Parathyroid adenoma (tissue), 2 donors: ENCODE results near the gene GPR17.

Experiments
- H2AFZ ChIP-seq: fragments of 300-600 bp; sonication (generic); one replicate; pipeline ENCODE4 v1.7.0; 2017; ENCODE audit warnings: antibody characterized with exemption, mild to moderate bottlenecking
- H3K27ac ChIP-seq: fragments of 300-600 bp; sonication (generic); one replicate; pipeline ENCODE4 v1.7.0; 2017
- H3K27me3 ChIP-seq: fragments of 300-600 bp; sonication (generic); one replicate; pipeline ENCODE4 v1.7.0; 2017; ENCODE audit warnings: low read length; ENCODE audit not compliant: control insufficient read depth, insufficient read depth
- H3K36me3 ChIP-seq: fragments of 300-600 bp; sonication (generic); one replicate; pipeline ENCODE4 v1.7.0; 2017; ENCODE audit warnings: low read length; ENCODE audit not compliant: control insufficient read depth, insufficient read depth
- H3K4me1 ChIP-seq: fragments of 300-600 bp; sonication (generic); one replicate; pipeline ENCODE4 v1.7.0; 2017; ENCODE audit warnings: control low read depth
- H3K4me2 ChIP-seq: fragments of 300-600 bp; sonication (generic); one replicate; pipeline ENCODE4 v1.7.0; 2017; ENCODE audit warnings: low read length
- H3K4me3 ChIP-seq: fragments of 300-600 bp; sonication (generic); one replicate; pipeline ENCODE4 v1.7.0; 2017; ENCODE audit warnings: low read depth, low read length
- H3K79me2 ChIP-seq: fragments of 300-600 bp; sonication (generic); one replicate; pipeline ENCODE4 v1.7.0; 2017; ENCODE audit warnings: control low read depth
- H3K9ac ChIP-seq: fragments of 300-600 bp; sonication (generic); one replicate; pipeline ENCODE4 v1.7.0; 2017; ENCODE audit warnings: mild to moderate bottlenecking
- H3K9me3 ChIP-seq: fragments of 300-600 bp; sonication (generic); one replicate; pipeline ENCODE4 v1.7.0; 2017; ENCODE audit warnings: low read length; ENCODE audit not compliant: control insufficient read depth
- CTCF ChIP-seq: fragments of 300-600 bp; sonication (generic); IDR thresholded peaks from one replicate; pipeline ENCODE4 v1.7.0; 2017; ENCODE audit warnings: antibody characterized with exemption, mild to moderate bottlenecking
- donor health status: primary hyperparathyroidism.

GPR17 gene

GRCh38 chr2:127644066-127645025 is 1.6 kb upstream of the GPR17 start:
- Histone ChIP-seq H3K4me3 (no peak overlapping the region), H3K27me3 (no peaks in the 10 kb centered on the region), H3K36me3 (no peaks in the 10 kb centered on the region), H3K79me2 (no peaks in the 10 kb centered on the region), H3K27ac (no peak overlapping the region), H3K4me2 (no peak overlapping the region), H2AFZ (no peak overlapping the region), H3K4me1 (no peaks in the 10 kb centered on the region), H3K9ac (no peak overlapping the region), H3K9me3 (no peaks in the 10 kb centered on the region)
- no peak for TF ChIP-seq CTCF

GRCh38 chr2:127645026-127645394 is 943 bp upstream of the GPR17 start:
- Histone ChIP-seq H3K79me2 (no peaks in the 10 kb centered on the region), H3K4me2 (no peak overlapping the region), H3K9ac (no peak overlapping the region), H3K4me3 (no peak overlapping the region), H3K9me3 (no peaks in the 10 kb centered on the region), H3K27me3 (no peaks in the 10 kb centered on the region), H3K4me1 (no peaks in the 10 kb centered on the region), H3K27ac (no peak overlapping the region), H2AFZ (no peak overlapping the region), H3K36me3 (no peaks in the 10 kb centered on the region)
- TF ChIP-seq CTCF: no peak

- no peaks in the 10 kb centered on the region for H3K4me1 ChIP-seq
Measured at GRCh38 chr2:127646487-127647241, 711 bp downstream of the GPR17 start.

GRCh38 chr2:127647242-127648190 is 1.6 kb downstream of the GPR17 start:
- H3K27ac ChIP-seq: no peak overlapping the region
- H3K9ac ChIP-seq: no peak overlapping the region
- no peaks in the 10 kb centered on the region for H3K9me3 ChIP-seq
- H3K4me2 ChIP-seq: no peak overlapping the region
- H3K79me2 ChIP-seq: no peaks in the 10 kb centered on the region
- TF ChIP-seq CTCF: no peak
- no peak overlapping the region for H3K4me3 ChIP-seq
- no peaks in the 10 kb centered on the region for H3K36me3 ChIP-seq
- no peaks in the 10 kb centered on the region for H3K27me3 ChIP-seq
- no peaks in the 10 kb centered on the region for H3K4me1 ChIP-seq
- H2AFZ ChIP-seq: no peak overlapping the region

More at GRCh38 chr2:127646487-127647241, 711 bp downstream of the GPR17 start:
- no peaks in the 10 kb centered on the region for H3K27me3 ChIP-seq
- no peak overlapping the region for H3K4me2 ChIP-seq
- no peak overlapping the region for H2AFZ ChIP-seq
- no peak for TF ChIP-seq CTCF
- H3K27ac ChIP-seq: no peak overlapping the region
- H3K9me3 ChIP-seq: no peaks in the 10 kb centered on the region
- no peaks in the 10 kb centered on the region for H3K36me3 ChIP-seq
- no peak overlapping the region for H3K9ac ChIP-seq
- no peaks in the 10 kb centered on the region for H3K79me2 ChIP-seq
- no peak overlapping the region for H3K4me3 ChIP-seq
